HG03354 (cell line): ENCODE data around the gene HNRNPF.
"Not testable (repeated sequence)": the region's sequence is repeated elsewhere in the genome, so short reads cannot be mapped to it uniquely, and the experiment has no call there.

Experiments
- ATAC-seq: cut with Tn5 transposase; IDR thresholded peaks from one replicate; pipeline ENCODE4 v1.9.1; 2021; ENCODE audit warnings: mild to moderate bottlenecking; ENCODE audit not compliant: unreplicated experiment, poor library complexity, severe bottlenecking

Gene HNRNPF

GRCh38 chr10:43399320-43400310 is 9.4 kb downstream of the HNRNPF start:
- ATAC-seq = no peak

- no peak for ATAC-seq
Measured at GRCh38 chr10:43398939-43399319, 10.1 kb downstream of the HNRNPF start.

- ATAC-seq = peak; percentile 86
Measured at GRCh38 chr10:43396928-43397624, 11.9 kb downstream of the HNRNPF start.

- ATAC-seq = peak; percentile 48
Measured at GRCh38 chr10:43396061-43396927, 12.7 kb downstream of the HNRNPF start.

- no peak for ATAC-seq
Measured at GRCh38 chr10:43395571-43396060, 13.4 kb downstream of the HNRNPF start.

- no peak for ATAC-seq
Measured at GRCh38 chr10:43394868-43395267, 14.1 kb downstream of the HNRNPF start.

- ATAC-seq = no peak
Measured at GRCh38 chr10:43393606-43394360, 15.2 kb downstream of the HNRNPF start.

- not testable (repeated sequence) for ATAC-seq
Measured at GRCh38 chr10:43393186-43393585, 15.8 kb downstream of the HNRNPF start.

GRCh38 chr10:43392748-43393147 is 16.2 kb downstream of the HNRNPF start:
- no peak for ATAC-seq

GRCh38 chr10:43391496-43391895 is 17.5 kb downstream of the HNRNPF start:
- ATAC-seq = no peak

- ATAC-seq = no peak
Measured at GRCh38 chr10:43390759-43391158, 18.2 kb downstream of the HNRNPF start.

GRCh38 chr10:43390333-43390732 is 18.7 kb downstream of the HNRNPF start:
- no peak for ATAC-seq

- ATAC-seq = no peak
Measured at GRCh38 chr10:43389867-43390266, 19.1 kb downstream of the HNRNPF start.

GRCh38 chr10:43387678-43388032 is 21.3 kb downstream of the HNRNPF start:
- no peak for ATAC-seq

GRCh38 chr10:43386981-43387677 is 21.9 kb downstream of the HNRNPF start:
- ATAC-seq = no peak

GRCh38 chr10:43386549-43386948 is 22.4 kb downstream of the HNRNPF start:
- no peak for ATAC-seq

GRCh38 chr10:43385412-43386004 is 23.5 kb downstream of the HNRNPF start:
- ATAC-seq = no peak
